HEK293 (cell line): ENCODE data around the gene LRRC4C.

Source experiments
- CTCF ChIA-PET: fragments of 350-600 bp; formaldehyde crosslinking; extraction: SDS; loops from one replicate; lab custom pipeline; 2021; ENCODE audit warnings: antibody characterized with exemption; lab: Yijun Ruan, JAX
- POLR2A ChIA-PET: fragments of 300-600 bp; formaldehyde crosslinking; extraction: SDS; loops from one replicate; lab custom pipeline; 2020; ENCODE audit warnings: antibody characterized with exemption, inconsistent platforms; lab: Yijun Ruan, JAX
- H3K27ac ChIP-seq: fragments of 200-500 bp; sonication (Bioruptor generic); 2 replicates; pipeline ENCODE4 v1.5.1; 2014; ENCODE audit warnings: low read depth, low read length, control low read depth, inconsistent platforms; ENCODE audit errors: extremely low read depth
- H3K36me3 ChIP-seq, 2 experiments: fragments of 200-500 bp in 1 of 2; sonication (Bioruptor generic) in 1 of 2; 1 replicate in 1 of 2; 2 replicates in 1 of 2; pipeline ENCODE4 v1.5.1; 2014 to 2017; ENCODE audit warnings: inconsistent platforms in 2 of 2, low read length in 2 of 2; ENCODE audit not compliant: control insufficient read depth in 2 of 2, insufficient read depth in 1 of 2
- H3K4me1 ChIP-seq: fragments of 200-500 bp; sonication (Bioruptor generic); 2 replicates; pipeline ENCODE4 v1.5.1; 2014; ENCODE audit warnings: mild to moderate bottlenecking, low read length, inconsistent platforms; ENCODE audit not compliant: control insufficient read depth, insufficient read depth
- H3K4me3 ChIP-seq: 2 replicates; pipeline ENCODE4 v1.5.1; 2011; ENCODE audit warnings: low read depth, mild to moderate bottlenecking, control low read depth, low read length, moderate library complexity
- H3K9me3 ChIP-seq: fragments of 200-500 bp; sonication (Bioruptor generic); 2 replicates; pipeline ENCODE4 v1.5.1; 2014; ENCODE audit warnings: low read depth, low read length, inconsistent platforms; ENCODE audit not compliant: control insufficient read depth, insufficient read depth
- EGR2 ChIP-seq: fragments of 450-650 bp; formaldehyde crosslinking; IDR thresholded peaks from 2 replicates; pipeline ENCODE4 v1.5.1; 2016; ENCODE audit warnings: low read depth, missing biosample characterization, missing genetic modification characterization
- GLI4 ChIP-seq: fragments of 450-650 bp; formaldehyde crosslinking; IDR thresholded peaks from 2 replicates; pipeline ENCODE4 v1.5.1; 2016; ENCODE audit warnings: missing biosample characterization, missing genetic modification characterization
- HOXC10 ChIP-seq: sonication (generic); formaldehyde crosslinking; IDR thresholded peaks from 2 replicates; pipeline ENCODE4 v1.8.1; 2023; ENCODE audit warnings: mild to moderate bottlenecking, missing genetic modification reagents
- SCRT1 ChIP-seq: fragments of 450-650 bp; formaldehyde crosslinking; IDR thresholded peaks from 2 replicates; pipeline ENCODE4 v1.5.1; 2016; ENCODE audit warnings: missing biosample characterization, missing genetic modification characterization, borderline replicate concordance
- TCF7L2 ChIP-seq: IDR thresholded peaks from 2 replicates; pipeline ENCODE4 v1.6.1; 2011; ENCODE audit warnings: low read depth, mild to moderate bottlenecking, inconsistent platforms, low read length, moderate library complexity, borderline replicate concordance
- YY2 ChIP-seq: fragments of 450-650 bp; formaldehyde crosslinking; IDR thresholded peaks from 2 replicates; pipeline ENCODE4 v1.5.1; 2016; ENCODE audit warnings: missing biosample characterization, missing genetic modification characterization
- ZEB2 ChIP-seq: fragments of 450-650 bp; formaldehyde crosslinking; IDR thresholded peaks from 2 replicates; pipeline ENCODE4 v1.5.1; 2016; ENCODE audit warnings: missing biosample characterization, missing genetic modification characterization
- ZFP3 ChIP-seq: fragments of 450-650 bp; formaldehyde crosslinking; IDR thresholded peaks from 2 replicates; pipeline ENCODE4 v1.5.1; 2016; ENCODE audit warnings: low read depth, missing biosample characterization, missing genetic modification characterization
- ZNF10 ChIP-seq: fragments of 450-650 bp; formaldehyde crosslinking; IDR thresholded peaks from 2 replicates; pipeline ENCODE4 v1.5.1; 2017; ENCODE audit warnings: missing biosample characterization, missing genetic modification characterization
- ZNF138 ChIP-seq: fragments of 450-650 bp; formaldehyde crosslinking; IDR thresholded peaks from 2 replicates; pipeline ENCODE4 v1.5.1; 2016; ENCODE audit warnings: missing biosample characterization, missing genetic modification characterization, borderline replicate concordance
- ZNF140 ChIP-seq: fragments of 450-650 bp; formaldehyde crosslinking; IDR thresholded peaks from 2 replicates; pipeline ENCODE4 v1.5.1; 2016; ENCODE audit warnings: missing biosample characterization, missing genetic modification characterization
- ZNF146 ChIP-seq: fragments of 450-650 bp; formaldehyde crosslinking; IDR thresholded peaks from 2 replicates; pipeline ENCODE4 v1.5.1; 2016; ENCODE audit warnings: missing biosample characterization, missing genetic modification characterization
- ZNF155 ChIP-seq: fragments of 450-650 bp; formaldehyde crosslinking; IDR thresholded peaks from 2 replicates; pipeline ENCODE4 v1.5.1; 2016; ENCODE audit warnings: missing biosample characterization, missing genetic modification characterization
- ZNF174 ChIP-seq: fragments of 450-650 bp; formaldehyde crosslinking; IDR thresholded peaks from 2 replicates; pipeline ENCODE4 v1.5.0; 2017; ENCODE audit warnings: missing biosample characterization, mild to moderate bottlenecking, missing genetic modification characterization
- ZNF24 ChIP-seq: fragments of 450-650 bp; formaldehyde crosslinking; IDR thresholded peaks from 2 replicates; pipeline ENCODE4 v1.5.1; 2016; ENCODE audit warnings: missing biosample characterization, missing genetic modification characterization
- ZNF266 ChIP-seq: fragments of 450-650 bp; formaldehyde crosslinking; IDR thresholded peaks from 2 replicates; pipeline ENCODE4 v1.5.1; 2016; ENCODE audit warnings: missing biosample characterization, missing genetic modification characterization, low read depth
- ZNF311 ChIP-seq: fragments of 450-650 bp; formaldehyde crosslinking; IDR thresholded peaks from 2 replicates; pipeline ENCODE4 v1.5.1; 2017; ENCODE audit warnings: missing biosample characterization, missing genetic modification characterization, borderline replicate concordance
- ZNF335 ChIP-seq: fragments of 450-650 bp; formaldehyde crosslinking; conservative IDR thresholded peaks from 2 replicates; pipeline ENCODE4 v1.5.1; 2016; ENCODE audit warnings: missing biosample characterization, missing genetic modification characterization
- ZNF37A ChIP-seq: fragments of 450-650 bp; IDR thresholded peaks from 2 replicates; pipeline ENCODE4 v1.5.1; 2018; ENCODE audit warnings: missing biosample characterization, missing genetic modification characterization
- ZNF404 ChIP-seq: fragments of 450-650 bp; formaldehyde crosslinking; IDR thresholded peaks from 2 replicates; pipeline ENCODE4 v1.5.1; 2017; ENCODE audit warnings: missing biosample characterization, missing genetic modification characterization
- ZNF623 ChIP-seq: fragments of 450-650 bp; formaldehyde crosslinking; IDR thresholded peaks from 2 replicates; pipeline ENCODE4 v1.5.1; 2016; ENCODE audit warnings: missing biosample characterization, missing genetic modification characterization
- ZNF830 ChIP-seq: fragments of 450-650 bp; IDR thresholded peaks from 2 replicates; pipeline ENCODE4 v1.5.0; 2018; ENCODE audit warnings: missing biosample characterization, missing genetic modification characterization, low read depth, mild to moderate bottlenecking, moderate library complexity
- TF ChIP-seq, protein P1 (sequence below): fragments of 450-650 bp; formaldehyde crosslinking; IDR thresholded peaks from 2 replicates; pipeline ENCODE4 v1.5.1; 2016; ENCODE audit warnings: missing biosample characterization, missing genetic modification characterization
- TF ChIP-seq, protein P2 (sequence below): fragments of 450-650 bp; formaldehyde crosslinking; IDR thresholded peaks from 2 replicates; pipeline ENCODE4 v1.5.1; 2017; ENCODE audit warnings: missing biosample characterization, missing genetic modification characterization
- TF ChIP-seq, protein P3 (sequence below): fragments of 450-650 bp; formaldehyde crosslinking; IDR thresholded peaks from 2 replicates; pipeline ENCODE4 v1.5.1; 2016; ENCODE audit warnings: missing biosample characterization, missing genetic modification characterization

Gene LRRC4C

DNA sequence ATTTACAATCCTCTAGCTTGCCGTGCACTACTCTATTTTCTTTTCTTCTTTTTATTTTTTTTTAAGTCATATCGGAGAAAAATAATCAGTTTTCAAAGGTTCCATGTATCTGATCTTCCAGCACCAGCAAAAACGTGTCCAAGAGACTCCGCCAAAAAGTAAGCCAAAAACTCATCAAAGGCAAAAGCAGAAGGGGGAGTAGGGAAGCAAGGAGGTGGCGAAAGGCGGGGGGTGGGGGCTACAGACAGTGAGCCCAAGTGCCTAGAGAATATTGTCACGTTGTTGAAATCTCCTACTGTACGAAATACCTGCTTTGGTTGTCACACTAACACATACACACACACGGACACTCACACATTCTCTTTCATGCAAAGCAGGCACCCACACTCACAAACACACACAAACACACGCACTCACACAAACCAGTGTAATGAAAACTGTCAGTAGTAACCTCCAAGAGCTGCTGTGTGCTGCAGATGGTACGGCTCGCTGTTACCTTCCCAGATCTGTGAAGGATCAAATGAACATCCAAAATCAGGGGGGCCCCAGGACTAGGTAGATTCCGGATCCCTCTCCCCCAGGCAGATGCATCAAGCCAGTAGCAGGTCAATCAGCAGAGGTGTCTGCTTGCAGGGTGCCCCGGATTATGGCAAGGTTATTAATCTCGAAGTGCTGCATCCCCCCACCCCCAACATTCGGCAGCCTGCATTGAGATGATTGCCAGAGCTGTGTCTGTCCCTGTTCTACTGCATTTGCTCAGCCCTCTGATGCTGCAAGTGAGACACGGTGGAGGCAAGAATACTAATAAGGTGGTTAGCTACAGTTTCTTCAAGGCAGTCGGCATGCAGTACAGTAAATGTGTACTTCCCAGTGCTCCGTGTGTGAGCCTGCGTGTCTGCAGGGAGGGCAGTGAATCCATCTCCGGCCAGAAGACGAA, at the start of gene LRRC4C:
LRRC4C (minus strand) TSS at position 188 of the 937 bp plus-strand sequence.
- CTCF ChIA-PET: interaction anchor here (0.6 to 1.7 kb wide), 8 partner anchors 10 to 1820 kb away, joined by 3 to 15 read pairs (median 3); no protein-coding TSS in a partner anchor
- POLR2A ChIA-PET: no interaction called here
- Histone ChIP-seq H3K27ac (no peak within 1 kb of the TSS), H3K4me3 (no peak within 1 kb of the TSS), H3K9me3 (no peaks in the 10 kb centered on the region)
- TF ChIP-seq ZFP3 (no peak), ZNF146 (tag by site-specific recombination) (no peak)
- TF ChIP-seq, all 188 proteins: peak for 0
- no peaks in the 10 kb centered on the region for H3K4me1 ChIP-seq
- H3K36me3 ChIP-seq: no peaks in the 10 kb centered on the region

DNA sequence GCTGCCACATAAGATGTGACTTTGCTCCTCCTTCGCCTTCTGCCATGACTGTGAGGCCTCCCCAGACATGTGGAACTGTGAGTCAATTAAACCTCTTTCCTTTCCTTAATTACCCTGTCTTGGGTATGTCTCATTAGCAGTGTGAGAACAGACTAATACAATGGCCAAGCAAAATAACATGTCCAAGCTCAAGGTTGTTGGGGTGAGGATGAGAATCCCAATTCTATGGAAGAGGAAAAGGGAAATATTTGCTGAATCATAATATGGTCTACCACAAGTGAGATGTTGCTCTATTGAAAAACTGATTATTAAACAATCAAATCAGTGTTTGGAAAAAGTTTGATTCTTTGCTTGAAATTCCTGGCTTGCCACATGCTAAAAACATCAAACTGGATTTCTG, 48.7 kb upstream of the LRRC4C start:
- no peak overlapping the region for H3K4me3 ChIP-seq
- H3K4me1 ChIP-seq: no peaks in the 10 kb centered on the region
- no peaks in the 10 kb centered on the region for H3K36me3 ChIP-seq
- no peak for TF ChIP-seq ZEB2 (tag by site-specific recombination)
- no peak for TF ChIP-seq SCRT1 (tag by site-specific recombination)
- TF ChIP-seq ZNF404 (tag by site-specific recombination): no peak
- no peak for TF ChIP-seq ZNF138 (tag by site-specific recombination)
- TF ChIP-seq, protein P1, sequence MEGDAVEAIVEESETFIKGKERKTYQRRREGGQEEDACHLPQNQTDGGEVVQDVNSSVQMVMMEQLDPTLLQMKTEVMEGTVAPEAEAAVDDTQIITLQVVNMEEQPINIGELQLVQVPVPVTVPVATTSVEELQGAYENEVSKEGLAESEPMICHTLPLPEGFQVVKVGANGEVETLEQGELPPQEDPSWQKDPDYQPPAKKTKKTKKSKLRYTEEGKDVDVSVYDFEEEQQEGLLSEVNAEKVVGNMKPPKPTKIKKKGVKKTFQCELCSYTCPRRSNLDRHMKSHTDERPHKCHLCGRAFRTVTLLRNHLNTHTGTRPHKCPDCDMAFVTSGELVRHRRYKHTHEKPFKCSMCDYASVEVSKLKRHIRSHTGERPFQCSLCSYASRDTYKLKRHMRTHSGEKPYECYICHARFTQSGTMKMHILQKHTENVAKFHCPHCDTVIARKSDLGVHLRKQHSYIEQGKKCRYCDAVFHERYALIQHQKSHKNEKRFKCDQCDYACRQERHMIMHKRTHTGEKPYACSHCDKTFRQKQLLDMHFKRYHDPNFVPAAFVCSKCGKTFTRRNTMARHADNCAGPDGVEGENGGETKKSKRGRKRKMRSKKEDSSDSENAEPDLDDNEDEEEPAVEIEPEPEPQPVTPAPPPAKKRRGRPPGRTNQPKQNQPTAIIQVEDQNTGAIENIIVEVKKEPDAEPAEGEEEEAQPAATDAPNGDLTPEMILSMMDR (tag by site-specific recombination): no peak
- CTCF ChIA-PET: no interaction called here
- POLR2A ChIA-PET: no interaction called here
- H3K9me3 ChIP-seq: no peaks in the 10 kb centered on the region
- H3K27ac ChIP-seq: no peak overlapping the region

DNA sequence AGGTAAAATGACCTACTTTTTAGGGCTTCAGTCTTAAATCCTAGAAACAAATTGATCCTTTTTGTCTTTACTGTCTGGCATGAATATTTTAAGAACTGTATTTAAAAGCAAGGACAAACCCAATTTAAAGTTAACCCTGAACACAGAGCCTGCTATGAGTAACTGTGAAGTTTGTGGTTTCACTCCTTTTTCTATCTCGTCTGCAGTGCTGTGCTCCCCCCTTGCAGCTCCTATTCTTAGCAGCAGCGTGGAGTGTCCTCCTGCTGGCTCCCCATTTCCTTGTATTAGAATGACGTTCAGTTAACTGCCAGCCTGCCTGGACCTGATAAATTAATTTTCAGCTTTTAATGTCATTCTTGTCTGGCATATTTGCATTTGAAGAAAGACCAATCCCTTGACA, 40.0 kb upstream of the LRRC4C start:
- no peak for TF ChIP-seq HOXC10 (CRISPR knock-in tag)
- no peak for TF ChIP-seq ZNF335 (tag by site-specific recombination)
- TF ChIP-seq ZNF311 (tag by site-specific recombination): no peak
- no peak for TF ChIP-seq ZNF830
- TF ChIP-seq YY2 (tag by site-specific recombination): no peak
- no peak for TF ChIP-seq ZNF174 (tag by site-specific recombination)
- no peak for TF ChIP-seq ZNF266 (tag by site-specific recombination)
- TF ChIP-seq, protein P2, sequence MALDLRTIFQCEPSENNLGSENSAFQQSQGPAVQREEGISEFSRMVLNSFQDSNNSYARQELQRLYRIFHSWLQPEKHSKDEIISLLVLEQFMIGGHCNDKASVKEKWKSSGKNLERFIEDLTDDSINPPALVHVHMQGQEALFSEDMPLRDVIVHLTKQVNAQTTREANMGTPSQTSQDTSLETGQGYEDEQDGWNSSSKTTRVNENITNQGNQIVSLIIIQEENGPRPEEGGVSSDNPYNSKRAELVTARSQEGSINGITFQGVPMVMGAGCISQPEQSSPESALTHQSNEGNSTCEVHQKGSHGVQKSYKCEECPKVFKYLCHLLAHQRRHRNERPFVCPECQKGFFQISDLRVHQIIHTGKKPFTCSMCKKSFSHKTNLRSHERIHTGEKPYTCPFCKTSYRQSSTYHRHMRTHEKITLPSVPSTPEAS (tag by site-specific recombination): no peak
- no peak for TF ChIP-seq ZNF623 (tag by site-specific recombination)
- TF ChIP-seq GLI4 (tag by site-specific recombination): no peak
- TF ChIP-seq TCF7L2: no peak
- TF ChIP-seq ZNF10 (tag by site-specific recombination): no peak
- no peak for TF ChIP-seq EGR2 (tag by site-specific recombination)
- TF ChIP-seq, protein P3, sequence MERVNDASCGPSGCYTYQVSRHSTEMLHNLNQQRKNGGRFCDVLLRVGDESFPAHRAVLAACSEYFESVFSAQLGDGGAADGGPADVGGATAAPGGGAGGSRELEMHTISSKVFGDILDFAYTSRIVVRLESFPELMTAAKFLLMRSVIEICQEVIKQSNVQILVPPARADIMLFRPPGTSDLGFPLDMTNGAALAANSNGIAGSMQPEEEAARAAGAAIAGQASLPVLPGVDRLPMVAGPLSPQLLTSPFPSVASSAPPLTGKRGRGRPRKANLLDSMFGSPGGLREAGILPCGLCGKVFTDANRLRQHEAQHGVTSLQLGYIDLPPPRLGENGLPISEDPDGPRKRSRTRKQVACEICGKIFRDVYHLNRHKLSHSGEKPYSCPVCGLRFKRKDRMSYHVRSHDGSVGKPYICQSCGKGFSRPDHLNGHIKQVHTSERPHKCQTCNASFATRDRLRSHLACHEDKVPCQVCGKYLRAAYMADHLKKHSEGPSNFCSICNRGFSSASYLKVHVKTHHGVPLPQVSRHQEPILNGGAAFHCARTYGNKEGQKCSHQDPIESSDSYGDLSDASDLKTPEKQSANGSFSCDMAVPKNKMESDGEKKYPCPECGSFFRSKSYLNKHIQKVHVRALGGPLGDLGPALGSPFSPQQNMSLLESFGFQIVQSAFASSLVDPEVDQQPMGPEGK (tag by site-specific recombination): no peak
- TF ChIP-seq ZNF37A (tag by site-specific recombination): no peak
- no peak for TF ChIP-seq ZNF24 (tag by site-specific recombination)
- TF ChIP-seq ZNF140 (tag by site-specific recombination): no peak
- TF ChIP-seq ZNF155 (tag by site-specific recombination): no peak
- TF ChIP-seq, all 188 proteins: peak for 0
- no peaks in the 10 kb centered on the region for H3K36me3 ChIP-seq
- H3K4me1 ChIP-seq: no peaks in the 10 kb centered on the region
- ChIA-PET CTCF (interaction anchor here (0.8 kb wide), 1 partner anchor 452 kb away, joined by 3 read pairs; no protein-coding TSS in a partner anchor), POLR2A (no interaction called here)
- H3K9me3 ChIP-seq: no peaks in the 10 kb centered on the region
- no peak overlapping the region for H3K4me3 ChIP-seq
- H3K27ac ChIP-seq: no peak overlapping the region
